Inferior parietal cortex (tissue), 1 donor: ENCODE results near the gene CYTIP.
"Not testable (repeated sequence)": the region's sequence is repeated elsewhere in the genome, so short reads cannot be mapped to it uniquely, and the experiment has no call there.

Source experiments
- DNase-seq: peaks from one replicate; pipeline ENCODE4 v3.0.0-alpha.2; 2016; ENCODE audit errors: extremely low spot score

Gene CYTIP

GRCh38 chr2:157368508-157368907 is 75.4 kb downstream of the CYTIP start:
- DNase-seq = not testable (repeated sequence)

DNA sequence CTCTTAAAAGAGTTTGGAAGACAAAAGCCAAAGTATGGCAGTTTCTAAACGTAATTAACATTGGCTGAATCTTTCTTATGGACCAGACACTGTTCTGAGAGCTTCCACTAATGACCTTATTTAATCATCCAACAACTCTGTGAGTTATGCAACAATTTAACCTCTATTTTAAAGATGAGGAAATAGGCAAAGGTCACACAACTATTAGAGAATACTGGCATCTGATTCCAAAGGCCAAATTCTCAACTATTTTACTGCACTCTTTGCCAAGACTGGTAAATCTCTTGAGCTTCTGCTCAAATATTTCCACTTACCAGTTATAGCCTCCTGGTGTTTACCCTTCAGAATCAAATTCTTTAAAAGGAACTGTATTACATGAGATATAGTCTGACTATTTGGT is 76.2 kb downstream of the CYTIP start:
- DNase-seq = no peak
